ENCODE measurements around the gene FAAP100. TPM values are rescaled to one million over a fixed set of nuclear protein-coding genes. Genes with fewer than 3 reads are reported as not detected.

FAAP100 gene
- total RNA-seq, 1 experiment from 2014 or later = 8.2 TPM

DNA sequence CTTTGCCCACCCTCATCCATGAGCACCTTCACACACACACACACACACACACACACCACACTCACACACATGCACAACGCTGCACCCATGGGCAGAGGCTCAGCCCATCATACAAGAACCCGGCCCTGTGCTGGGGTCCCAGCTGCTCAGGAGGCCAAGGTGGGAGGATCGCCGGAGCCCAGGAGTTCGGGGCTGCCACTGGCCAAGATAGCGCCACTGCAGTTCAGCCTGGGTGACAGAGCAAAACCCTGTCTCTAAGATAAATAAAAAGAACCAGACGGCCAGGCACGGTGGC, 27.3 kb downstream of the FAAP100 start:
- no peak for DNase-seq (ENCODE audit: low read depth)

DNA sequence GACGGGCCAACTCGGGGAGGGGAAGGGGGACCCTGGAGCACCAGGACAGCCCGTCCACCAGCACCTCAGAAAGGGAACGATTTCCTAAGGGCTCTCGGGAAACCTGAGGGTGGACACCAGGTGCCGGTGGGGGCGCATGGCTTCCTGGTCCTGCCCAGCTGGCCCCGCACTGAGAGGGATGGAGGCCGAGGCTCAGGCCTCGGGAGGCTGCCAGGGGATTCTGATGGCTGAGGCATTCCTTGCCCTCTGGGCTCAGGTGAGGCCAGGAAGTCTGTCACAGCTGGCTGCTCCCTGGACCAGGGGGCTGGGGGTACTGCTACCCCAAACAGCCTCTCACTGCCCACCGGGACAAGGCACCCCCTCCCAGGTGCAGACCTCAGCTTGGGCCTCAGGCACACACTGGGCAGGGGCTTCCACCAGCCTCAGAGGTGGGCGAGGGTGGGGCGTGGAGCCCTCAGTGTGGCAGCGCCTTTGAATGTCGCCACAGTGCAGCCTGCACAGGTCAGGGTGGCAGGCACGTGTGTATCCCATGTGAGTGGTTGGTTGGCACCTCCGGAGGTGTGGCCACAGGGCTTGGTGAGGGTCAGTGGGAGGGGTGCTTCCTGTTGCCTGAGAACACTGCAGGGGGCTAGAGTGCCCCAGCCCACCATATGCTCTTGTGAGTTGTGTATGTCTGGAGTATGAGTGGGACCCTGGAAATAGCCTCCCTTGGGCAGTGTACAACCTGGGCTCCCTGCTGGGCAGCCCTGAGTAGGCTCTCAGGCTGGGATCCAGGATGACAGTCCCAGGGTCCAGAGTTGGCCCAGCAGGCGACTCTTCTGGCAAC, 27.9 kb downstream of the FAAP100 start:
- no peak for DNase-seq (ENCODE audit: low read depth)

DNA sequence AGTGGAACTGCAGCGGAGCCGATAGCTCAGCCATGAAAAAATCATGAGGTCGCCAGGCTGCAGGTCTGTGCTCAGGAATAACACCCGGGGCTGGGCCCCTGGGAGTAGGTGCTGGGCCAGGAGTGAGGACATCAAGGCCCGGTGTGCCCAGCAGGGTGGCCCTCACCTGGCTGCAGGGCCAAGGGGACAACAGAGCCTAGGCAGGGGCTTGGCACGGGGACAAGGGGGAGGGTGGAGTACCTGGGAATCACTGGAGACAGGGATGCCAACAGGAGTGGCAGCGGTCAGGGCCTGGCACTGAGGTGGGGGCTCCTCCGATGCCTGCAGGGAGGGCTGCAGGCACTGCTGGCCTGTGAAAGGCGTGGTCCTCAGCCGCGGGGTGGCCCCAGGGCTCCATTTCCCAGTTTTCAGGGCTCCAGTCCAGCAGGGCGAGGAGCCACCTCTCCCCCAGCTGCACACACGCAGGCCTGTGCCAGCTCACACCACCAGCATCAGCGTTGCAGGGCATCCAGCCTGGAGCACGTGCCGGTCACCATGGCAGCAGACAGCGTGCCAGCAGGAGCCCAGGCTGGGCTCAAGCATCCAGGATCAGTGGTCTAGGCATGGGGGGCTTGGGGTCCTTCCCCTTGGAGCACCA, 28.6 kb downstream of the FAAP100 start:
- peak; percentile 46 for DNase-seq (ENCODE audit: low read depth)

DNA sequence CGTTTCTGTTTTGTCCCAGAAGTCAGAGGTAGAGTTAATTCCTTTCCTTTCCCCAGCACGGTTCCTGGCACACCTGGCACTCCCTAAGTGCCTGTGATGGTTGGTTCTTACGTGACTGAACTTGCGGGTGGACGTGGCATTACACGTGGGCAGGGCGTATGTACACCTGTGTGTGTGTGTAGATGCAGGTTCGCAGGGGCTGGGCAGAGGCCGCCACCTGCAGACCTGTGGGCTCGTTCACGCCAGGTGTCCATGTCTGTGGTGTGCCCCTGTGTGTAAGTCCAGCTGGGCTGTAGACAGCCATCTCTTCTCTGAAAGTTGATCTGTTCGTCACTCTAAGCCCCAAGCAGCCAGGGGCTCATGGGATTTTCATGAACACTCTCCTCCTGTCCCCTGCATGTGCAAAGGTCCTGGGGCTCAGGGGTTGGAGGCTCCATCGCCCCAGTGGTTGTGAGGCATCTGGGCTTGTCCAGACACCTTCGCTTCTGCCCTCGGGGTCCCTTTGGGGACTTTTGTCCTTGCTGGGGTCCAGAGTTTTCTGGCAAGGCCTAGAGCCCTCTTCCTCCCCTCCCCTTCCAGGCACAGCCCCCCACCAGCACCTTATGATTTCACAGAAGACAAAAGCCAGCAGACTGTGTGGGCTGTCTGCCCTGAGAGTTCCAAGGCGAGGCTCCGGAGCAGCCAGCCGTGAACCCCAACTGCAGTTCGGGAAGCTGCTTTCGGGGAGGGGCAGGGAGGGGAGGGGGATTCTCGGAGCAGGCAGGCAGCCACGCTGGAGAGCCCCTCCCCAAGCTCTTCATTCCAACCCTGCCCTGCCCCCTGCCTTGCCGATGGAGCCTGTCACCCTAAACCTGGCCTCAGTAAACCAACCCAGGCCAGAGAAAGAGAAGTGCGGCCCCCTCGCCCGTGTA, 29.4 kb downstream of the FAAP100 start:
- DNase-seq (ENCODE audit: low read depth) = no peak

DNA sequence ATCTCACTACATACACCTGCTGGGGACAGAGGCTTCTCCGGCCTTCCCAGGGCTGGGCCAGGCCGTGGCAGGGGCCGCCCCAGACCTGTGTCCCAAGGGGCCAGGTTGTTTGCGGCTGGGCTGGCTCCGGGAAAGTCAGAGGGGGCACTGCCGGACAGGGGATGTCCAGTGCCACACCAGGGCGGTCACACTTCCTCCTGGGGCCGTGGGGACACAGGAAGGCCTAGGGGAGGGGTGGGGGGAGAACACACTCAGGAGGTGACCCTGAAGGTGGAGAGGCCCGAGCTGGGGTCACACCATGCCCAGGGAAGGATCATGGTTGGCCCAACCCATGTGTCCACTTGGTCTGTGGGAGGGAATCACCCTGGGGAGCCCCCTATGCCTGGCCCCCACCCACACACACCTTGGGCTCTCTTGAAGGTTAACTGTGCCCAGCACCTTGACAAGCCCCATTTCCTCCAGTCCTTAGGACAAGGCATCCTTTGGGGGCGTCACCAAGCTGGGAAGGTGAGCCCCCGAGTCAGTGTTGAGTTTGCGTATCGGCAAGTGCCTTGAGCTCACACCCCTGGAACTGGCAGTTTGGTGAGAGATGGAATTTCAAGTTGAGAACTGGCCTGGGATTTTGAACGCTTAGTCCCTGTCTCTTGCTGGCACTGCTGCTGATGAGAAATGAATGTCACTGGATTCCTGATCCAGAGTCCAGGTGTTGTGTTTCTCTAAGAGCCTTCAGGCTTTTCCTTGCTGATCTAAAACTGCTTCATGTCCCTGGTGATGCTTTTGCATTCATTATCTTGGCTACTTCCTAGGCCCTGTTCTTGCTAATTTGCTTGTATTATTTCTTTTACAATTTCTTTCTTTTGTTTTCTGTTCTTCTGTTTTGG, 31.9 kb downstream of the FAAP100 start:
- no peak for DNase-seq (ENCODE audit: low read depth)

DNA sequence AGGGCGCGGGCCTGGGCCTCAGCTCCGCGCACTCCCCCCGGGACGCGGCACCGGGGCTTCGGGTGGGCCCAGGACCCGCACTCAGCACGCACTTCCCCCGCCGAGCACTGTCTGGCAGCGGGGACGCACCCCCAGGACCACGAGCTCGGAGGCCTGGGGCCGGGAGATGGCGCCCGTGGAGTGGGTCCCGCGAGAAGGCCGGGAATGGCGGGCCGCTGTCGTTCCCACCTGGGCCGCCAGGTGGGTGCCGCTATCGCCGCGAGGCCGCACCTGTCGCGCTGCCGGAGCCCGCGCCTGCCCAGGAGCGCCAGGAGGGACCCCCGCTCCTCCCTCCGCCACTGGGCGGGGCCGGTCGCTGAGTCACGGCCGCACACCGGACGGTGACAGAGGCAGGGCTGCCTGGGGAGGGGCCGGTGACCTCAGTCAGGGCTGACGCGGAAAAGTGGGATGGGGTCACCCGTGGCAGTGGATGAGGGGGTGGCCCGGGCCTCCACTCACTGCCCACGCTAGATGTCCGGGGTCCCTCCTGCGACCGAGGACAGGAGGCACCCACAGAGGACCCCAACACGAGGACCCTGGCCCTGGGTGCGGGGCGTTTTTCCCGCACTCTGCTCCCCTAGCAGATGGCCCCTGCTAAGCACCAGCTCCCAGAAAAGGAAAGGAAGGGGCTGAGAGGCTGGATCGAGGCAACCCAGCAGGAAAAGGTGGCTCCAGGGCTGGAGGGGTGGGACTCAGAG, 32.7 kb downstream of the FAAP100 start:
- no peak for DNase-seq (ENCODE audit: low read depth)

DNA sequence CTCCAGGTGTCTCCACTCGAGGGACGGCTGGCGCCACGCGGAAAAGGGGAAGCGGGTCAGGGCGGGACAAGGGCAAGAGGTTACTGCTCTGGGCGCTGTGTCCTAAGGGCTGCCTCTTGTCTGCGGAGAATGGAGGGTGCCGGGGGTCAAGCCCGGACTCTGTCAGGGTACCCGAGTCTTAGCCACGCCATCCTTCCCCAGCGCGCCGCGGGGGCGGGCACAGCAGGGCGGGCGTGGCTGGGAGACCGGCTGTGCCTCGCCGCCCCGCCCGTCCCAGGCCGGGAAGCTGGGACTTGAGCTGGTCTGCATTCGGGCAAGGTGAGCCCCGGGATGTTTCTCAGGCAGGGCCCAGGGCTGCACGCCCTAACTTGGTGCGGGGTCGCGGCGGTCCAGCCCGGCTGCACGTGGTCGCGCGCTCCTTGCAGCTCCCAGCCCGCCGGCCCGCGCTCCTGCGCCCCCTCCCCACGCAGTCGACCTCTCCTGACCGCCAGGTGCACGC, 33.3 kb downstream of the FAAP100 start:
- no peak for DNase-seq (ENCODE audit: low read depth)

DNA sequence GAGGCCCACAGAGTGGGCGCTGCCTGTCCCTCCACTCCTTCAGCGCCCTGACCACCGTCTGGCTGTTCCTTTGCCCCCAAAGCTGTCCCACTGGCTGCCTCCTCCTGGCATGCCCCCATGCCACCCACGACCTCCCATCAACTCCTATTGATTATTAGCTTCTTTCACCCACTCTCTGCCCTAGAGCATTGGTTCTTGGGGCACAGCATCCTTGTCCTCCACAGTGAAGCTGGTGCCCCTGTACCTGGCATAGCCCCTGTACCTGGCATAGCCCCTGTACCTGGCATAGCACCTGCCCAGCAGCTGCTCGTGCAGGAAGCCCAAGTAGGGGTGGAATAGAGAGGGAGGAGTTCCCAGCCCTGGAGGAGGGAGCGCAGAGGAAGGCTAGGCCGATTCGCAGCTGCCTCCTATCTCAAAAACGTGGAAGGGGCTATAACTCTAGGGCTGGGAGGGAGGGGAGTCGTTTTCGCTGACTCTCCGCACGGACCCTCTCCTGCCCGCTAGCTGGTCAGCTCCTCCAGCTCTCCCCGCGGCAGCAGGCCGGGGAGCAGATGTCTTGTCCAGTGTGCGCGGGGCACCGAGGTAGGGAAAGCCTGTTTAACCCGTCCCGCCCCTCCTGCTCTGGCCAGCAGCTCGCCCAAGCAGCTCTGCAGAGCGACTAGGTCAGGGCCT, 33.9 kb downstream of the FAAP100 start:
- DNase-seq (ENCODE audit: low read depth) = no peak

DNA sequence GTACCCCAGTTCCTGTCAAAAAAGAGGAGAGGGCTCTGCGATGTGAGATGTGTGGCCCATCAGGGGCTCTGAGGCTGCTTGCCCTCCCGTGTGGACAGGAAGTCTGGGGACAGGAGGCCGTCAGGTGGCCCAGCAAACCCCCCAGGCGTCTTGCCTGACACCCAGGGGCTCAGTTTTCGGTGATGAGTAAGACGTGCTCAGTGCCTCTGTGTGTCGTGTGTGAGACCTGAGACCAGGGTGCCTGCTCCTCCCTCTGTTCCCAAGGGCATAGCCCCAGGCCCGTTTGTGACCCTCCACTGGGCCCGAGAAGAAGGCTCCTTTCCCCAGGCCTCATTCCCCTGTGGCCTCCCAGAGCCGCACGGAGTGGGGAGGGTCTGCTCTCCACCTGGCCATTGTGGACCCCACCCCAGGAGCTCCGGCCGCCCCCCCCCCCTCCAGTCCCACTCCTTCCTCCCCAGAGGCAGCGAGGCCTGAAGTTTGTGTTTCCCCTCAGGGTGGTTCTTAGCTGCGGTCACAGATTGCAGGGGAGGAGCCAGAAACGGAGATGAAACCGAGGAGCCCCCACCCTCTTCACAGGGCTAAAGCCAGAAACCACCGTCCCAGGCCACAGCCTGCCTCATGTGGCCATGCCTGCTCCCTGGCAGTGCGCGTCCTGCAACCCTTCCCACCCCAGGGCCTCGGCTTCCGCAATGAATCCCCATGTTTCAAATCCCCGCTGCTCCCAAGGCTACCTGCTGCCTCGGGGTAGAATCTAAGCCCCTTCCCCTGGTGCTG, 34.6 kb downstream of the FAAP100 start:
- DNase-seq (ENCODE audit: low read depth) = no peak

DNA sequence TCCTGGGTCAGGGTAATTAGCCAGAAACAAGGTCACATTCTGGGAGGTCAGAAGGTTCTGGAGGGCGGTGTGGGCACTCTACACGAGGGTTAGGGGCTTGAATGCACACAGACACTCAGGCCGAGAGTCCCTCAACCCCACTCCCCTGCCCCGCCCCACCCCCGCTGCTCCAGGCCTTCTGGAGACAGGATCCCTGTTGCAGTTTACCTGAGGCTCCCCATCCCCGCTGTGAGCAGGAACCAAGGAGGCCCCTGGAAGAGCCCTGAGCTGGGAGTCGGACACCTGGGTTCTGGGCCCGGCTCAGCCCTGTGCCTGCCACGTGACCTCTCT, 35.2 kb downstream of the FAAP100 start:
- DNase-seq (ENCODE audit: low read depth) = no peak

DNA sequence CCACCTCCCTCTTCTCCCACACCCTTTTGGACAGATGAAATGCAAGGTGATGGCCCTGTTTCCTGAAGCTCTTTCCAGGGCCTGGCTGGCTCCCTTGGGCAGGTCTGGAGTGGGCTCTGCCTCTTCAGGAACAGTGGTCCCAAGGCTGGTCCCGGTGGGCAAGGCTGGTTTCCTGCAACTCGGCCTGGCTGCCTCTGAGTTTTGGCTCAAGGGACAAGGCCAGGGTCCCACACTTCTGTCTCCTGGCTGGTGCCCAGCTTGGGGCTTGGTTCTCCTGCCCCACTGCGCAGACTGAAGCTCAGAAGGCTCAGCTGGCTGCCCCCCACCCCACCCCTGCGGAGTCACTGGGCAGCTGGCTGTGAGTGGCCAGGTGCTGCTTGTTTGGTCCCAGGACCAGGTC, 35.7 kb downstream of the FAAP100 start:
- DNase-seq (ENCODE audit: low read depth) = no peak

DNA sequence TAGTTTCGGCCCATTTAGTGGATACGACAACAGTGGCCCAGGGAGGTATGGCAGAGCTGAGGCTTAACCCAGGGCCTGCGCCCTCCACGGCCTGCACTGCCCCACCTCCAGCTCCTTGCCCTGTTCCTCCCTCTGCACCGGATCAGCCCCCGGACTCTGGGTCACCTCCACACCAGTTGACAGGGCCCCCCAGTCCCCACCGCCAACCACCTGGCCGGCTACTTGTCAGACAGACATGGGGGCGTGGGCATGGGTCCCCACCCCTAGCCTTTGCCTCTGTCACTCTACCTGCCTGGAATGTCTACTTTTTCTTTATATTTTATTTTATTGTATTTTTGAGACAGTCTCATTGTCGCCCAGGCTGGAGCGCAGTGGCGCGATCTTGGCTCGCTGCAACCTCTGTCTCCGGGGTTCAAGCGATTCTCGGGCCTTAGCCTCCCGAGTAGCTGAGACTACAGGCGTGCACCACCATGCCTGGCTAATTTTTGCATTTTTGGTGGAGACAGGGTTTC, 36.6 kb downstream of the FAAP100 start:
- DNase-seq (ENCODE audit: low read depth) = no peak

DNA sequence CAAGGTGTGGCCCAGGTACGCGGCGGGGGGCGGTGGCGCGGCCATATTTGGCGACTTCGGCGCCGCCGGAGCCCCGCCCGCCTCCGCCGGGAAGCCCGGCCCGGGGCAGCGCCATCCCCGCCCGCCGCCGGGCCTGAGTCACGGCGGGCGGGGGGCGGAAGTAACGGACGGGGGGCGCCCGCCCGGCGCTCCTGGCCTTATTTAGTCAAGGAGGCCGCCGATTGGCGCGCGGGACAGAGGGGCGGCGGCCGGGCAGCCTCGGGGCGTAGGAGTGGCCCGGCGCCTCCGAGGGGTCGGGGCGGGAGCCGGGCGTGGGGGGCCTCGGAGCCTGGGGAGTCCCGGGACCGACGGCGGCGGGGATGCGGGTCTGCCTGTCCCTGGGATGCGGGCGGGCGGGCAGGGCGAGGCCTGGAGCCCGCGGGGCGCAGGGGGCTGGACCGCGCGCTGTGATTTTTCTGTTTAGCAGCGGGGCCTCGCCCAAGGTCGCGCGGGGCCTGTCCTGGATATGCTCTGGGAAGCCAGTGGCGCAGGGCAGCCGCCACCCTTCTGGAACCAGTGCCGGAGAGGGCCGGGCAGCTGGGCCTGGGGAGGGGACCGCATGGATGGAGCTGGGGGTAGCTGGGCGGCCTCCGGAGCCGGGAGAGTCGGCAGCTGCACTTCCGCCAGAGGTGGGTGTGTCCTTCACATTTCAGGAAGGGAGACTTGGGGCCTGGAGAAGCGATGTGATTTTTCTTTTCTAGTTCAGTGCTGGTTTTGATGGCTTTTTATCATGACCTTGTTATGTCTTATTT, 37.2 kb downstream of the FAAP100 start:
- DNase-seq (ENCODE audit: low read depth) = peak; percentile 84

DNA sequence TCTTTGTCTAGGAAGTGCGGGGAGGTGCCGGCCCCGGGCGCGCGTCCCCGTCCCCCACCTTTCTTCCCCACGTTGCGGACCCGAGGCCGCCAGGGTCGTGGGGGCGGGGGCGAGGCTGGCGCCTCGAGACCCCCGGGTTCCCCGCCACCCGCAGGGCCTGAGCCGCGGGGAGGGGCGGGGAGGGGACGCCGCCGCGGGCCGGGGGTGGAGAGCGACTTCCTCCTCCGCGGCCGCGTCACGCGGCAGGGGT, 37.7 kb downstream of the FAAP100 start:
- DNase-seq (ENCODE audit: low read depth) = no peak

DNA sequence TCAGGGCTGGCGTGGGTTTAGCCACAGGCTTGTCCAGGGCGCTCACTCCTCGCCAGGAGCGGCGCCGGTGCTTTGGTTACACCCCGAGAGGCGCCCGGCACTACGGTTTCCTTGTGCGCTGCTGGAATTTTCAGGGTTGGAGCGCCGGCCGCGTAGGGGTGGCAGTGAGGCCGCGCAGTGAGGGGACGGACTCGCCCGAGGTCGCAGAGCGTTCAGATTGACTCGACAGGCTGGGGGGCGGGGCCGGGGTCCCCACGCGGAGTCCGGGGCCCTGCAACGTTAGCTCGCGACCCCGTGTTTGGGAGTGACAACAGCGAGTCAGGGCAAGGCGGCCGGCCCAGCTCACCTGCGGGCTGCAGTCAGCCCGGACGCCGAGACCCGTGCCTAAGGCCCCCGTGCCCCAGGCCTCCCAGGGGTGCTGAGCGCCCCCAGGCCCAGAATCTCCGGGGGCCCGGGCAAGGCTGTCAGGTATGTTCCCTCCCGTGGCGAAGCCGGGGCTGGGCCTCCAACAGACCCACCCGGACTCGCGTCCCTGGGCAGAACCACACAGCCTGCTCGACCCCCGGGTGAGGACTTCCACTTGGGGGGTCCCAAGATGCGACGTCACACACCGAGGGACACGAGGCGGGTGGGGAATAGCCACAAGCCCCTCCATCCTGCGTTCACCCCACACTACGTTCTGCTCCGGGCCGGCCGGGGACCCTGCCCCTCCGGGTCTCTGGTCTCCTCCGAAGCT, 38.2 kb downstream of the FAAP100 start:
- DNase-seq (ENCODE audit: low read depth) = peak; percentile 70

DNA sequence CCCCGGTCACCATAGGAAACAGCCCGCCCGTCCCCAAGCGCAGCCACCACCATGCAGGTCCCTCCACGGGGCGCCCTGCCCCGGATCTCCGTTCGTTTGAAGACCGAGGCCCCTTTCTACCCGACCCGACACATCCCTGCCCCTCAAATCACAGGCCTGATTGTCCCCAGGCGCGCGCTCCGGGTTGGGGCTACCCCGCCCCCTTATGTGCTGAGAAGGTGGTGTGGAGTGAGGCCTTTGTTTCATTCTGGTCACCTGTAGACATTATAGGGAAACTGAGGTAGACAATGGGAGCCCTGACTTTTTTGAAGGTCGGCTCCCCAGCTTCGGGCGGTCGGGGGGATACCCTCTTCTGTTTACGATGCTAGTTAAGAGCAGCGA, 38.8 kb downstream of the FAAP100 start:
- DNase-seq (ENCODE audit: low read depth) = peak; percentile 60

DNA sequence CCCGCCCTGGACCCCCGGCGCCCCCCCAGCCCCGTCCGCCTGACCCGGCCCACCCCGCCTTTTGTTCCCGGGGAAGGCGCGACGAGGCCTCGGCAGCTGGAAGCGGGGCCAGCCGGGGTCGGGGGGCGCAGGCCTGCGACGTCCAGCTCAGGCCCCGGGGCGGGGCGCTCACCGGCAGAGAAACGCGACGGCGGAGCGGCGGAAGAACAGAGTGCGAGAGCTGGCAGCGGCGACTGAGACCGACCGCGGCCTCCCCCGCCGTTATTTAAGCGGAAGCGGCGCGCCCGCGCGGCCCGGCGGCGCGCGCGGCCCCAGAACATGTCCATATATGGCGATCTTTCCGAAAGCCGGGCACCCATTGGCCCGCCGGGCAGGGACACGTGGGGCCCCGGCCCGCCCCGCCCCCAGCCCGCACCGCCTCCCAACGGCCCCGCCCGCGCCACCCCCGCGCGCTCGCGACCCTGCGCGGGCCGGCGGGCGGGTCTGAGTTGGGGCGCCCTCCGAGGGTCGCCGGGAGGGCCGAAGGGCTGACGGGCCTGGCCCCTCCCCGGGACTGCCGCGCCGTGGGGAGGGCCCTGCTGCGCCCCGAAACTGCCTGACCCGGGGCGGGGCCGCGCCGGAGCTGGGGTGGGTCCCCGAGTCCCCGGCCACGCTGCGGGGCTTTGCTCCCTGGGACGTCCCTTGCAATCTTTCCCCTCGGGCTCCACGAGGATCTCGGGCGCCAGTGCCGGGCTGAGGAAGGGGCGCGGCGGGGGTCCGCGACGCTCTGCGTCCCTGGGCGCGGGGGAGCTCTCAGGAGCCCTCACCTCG, 39.4 kb downstream of the FAAP100 start, which contains the start of gene ACTG1:
Gene ACTG1, minus strand, starts transcription at position 238 of the 810 bp plus-strand sequence. CDS start 445 bp downstream, outside the sequence.
- DNase-seq (ENCODE audit: low read depth) = peak; percentile 91
